Dermis microvascular lymphatic vessel endothelial cell (primary cell): ENCODE results near the gene EVX2. TPM values are rescaled to one million over a fixed set of nuclear protein-coding genes. Genes with fewer than 3 reads are reported as not detected.

Experiments used
- DNase-seq, 2 donors: peaks; one replicate each; pipeline versions ENCODE4 v3.0.0 to v3.0.0-alpha.2; 2010; ENCODE audit warnings: low read depth in 2 of 2
- total RNA-seq: library from RNA; depleted of rRNA; stranded (reverse); fragments of >200 nt; gene quantifications from 2 replicates; pipeline ENCODE4 v1.2.1, GENCODE V29; 2014

The EVX2 gene
- not detected in 2 replicates for total RNA-seq

- no peak for DNase-seq
Measured at GRCh38 chr2:176083796-176084261, at the start of gene EVX2. Gene EVX2, minus strand, starts transcription at chr2:176083962. Its CDS starts 186 bp downstream, at chr2:176083776.

GRCh38 chr2:176133389-176133788, 49.6 kb upstream of the EVX2 start:
- DNase-seq = peak in 1 of 2 donors; percentile 48

GRCh38 chr2:176132205-176133171, 48.7 kb upstream of the EVX2 start:
- DNase-seq = peak in 1 of 2 donors; percentile 79

GRCh38 chr2:176131848-176132158, 48.0 kb upstream of the EVX2 start:
- no peak for DNase-seq

- DNase-seq = peak in 1 of 2 donors; percentile 33
Measured at GRCh38 chr2:176130957-176131847, 47.4 kb upstream of the EVX2 start.

- DNase-seq = peak in 1 of 2 donors; percentile 85
Measured at GRCh38 chr2:176130147-176130956, 46.6 kb upstream of the EVX2 start.

GRCh38 chr2:176129813-176130146, 46.0 kb upstream of the EVX2 start:
- DNase-seq = no peak

GRCh38 chr2:176128982-176129796, 45.4 kb upstream of the EVX2 start, which contains the start of gene HOXD8:
Gene HOXD8, plus strand, starts transcription at chr2:176129705. Its CDS starts 662 bp downstream, at chr2:176130367.
- peak; percentile 88 to 96 for DNase-seq

- DNase-seq = peak in 1 of 2 donors; percentile 58
Measured at GRCh38 chr2:176128172-176128981, 44.6 kb upstream of the EVX2 start.

- no peak for DNase-seq
Measured at GRCh38 chr2:176127774-176128072, 44.0 kb upstream of the EVX2 start.

GRCh38 chr2:176126929-176127773, 43.4 kb upstream of the EVX2 start:
- DNase-seq = peak; percentile 86

GRCh38 chr2:176125772-176126054, 42.0 kb upstream of the EVX2 start:
- DNase-seq = peak in 1 of 2 donors; percentile 72

- peak in 1 of 2 donors; percentile 33 for DNase-seq
Measured at GRCh38 chr2:176124947-176125771, 41.4 kb upstream of the EVX2 start.

- peak in 1 of 2 donors; percentile 50 for DNase-seq
Measured at GRCh38 chr2:176124110-176124946, 40.6 kb upstream of the EVX2 start.

GRCh38 chr2:176123411-176124109, 39.8 kb upstream of the EVX2 start:
- peak in 1 of 2 donors; percentile 55 for DNase-seq

- peak in 1 of 2 donors; percentile 60 for DNase-seq
Measured at GRCh38 chr2:176122683-176123410, 39.1 kb upstream of the EVX2 start, which contains the start of gene HOXD9. Gene HOXD9, plus strand, starts transcription at chr2:176122719. Its CDS starts 50 bp downstream, at chr2:176122769.
